Endodermal cell (in vitro differentiated cells): ENCODE results near the gene MBNL2. TPM values are rescaled to one million over a fixed set of nuclear protein-coding genes. Genes with fewer than 3 reads are reported as not detected.

Experiments used
- DNase-seq: peaks from one replicate; pipeline ENCODE4 v3.0.0-alpha.2; 2017
- H3K27ac ChIP-seq: 2 replicates; pipeline ENCODE4 v1.5.1; 2013; ENCODE audit warnings: mild to moderate bottlenecking, low read depth, low read length, moderate library complexity
- H3K27me3 ChIP-seq: 2 replicates; pipeline ENCODE4 v1.6.1; 2013; ENCODE audit warnings: mild to moderate bottlenecking, low read length, moderate library complexity; ENCODE audit not compliant: insufficient read depth, control insufficient read depth, poor library complexity, severe bottlenecking
- H3K36me3 ChIP-seq: 2 replicates; pipeline ENCODE4 v1.7.0; 2013; ENCODE audit warnings: mild to moderate bottlenecking, low read length, moderate library complexity; ENCODE audit not compliant: control insufficient read depth, insufficient read depth
- H3K4me1 ChIP-seq: one replicate; pipeline ENCODE4 v1.7.0; 2013; ENCODE audit warnings: low read length; ENCODE audit not compliant: control insufficient read depth, insufficient read depth
- H3K4me3 ChIP-seq: 2 replicates; pipeline ENCODE4 v1.5.1; 2013; ENCODE audit warnings: mild to moderate bottlenecking, low read length, moderate library complexity
- H3K9ac ChIP-seq: 2 replicates; pipeline ENCODE4 v1.6.1; 2013; ENCODE audit warnings: mild to moderate bottlenecking, low read length, moderate library complexity; ENCODE audit not compliant: poor library complexity, severe bottlenecking; ENCODE audit errors: extremely low read depth
- H3K9me3 ChIP-seq: 2 replicates; pipeline ENCODE4 v1.6.1; 2013; ENCODE audit warnings: mild to moderate bottlenecking, low read length, moderate library complexity; ENCODE audit not compliant: control insufficient read depth
- H3K27ac Mint-ChIP-seq: 2 replicates; pipeline ENCODE4 v1.8.0; 2020; ENCODE audit warnings: mixed read lengths
- H3K27me3 Mint-ChIP-seq: 2 replicates; pipeline ENCODE4 v1.8.0; 2021; ENCODE audit warnings: mild to moderate bottlenecking, mixed read lengths; ENCODE audit not compliant: insufficient read depth
- H3K36me3 Mint-ChIP-seq: 2 replicates; pipeline ENCODE4 v1.8.0; 2020; ENCODE audit warnings: low read depth, mixed read lengths
- H3K4me1 Mint-ChIP-seq: 2 replicates; pipeline ENCODE4 v1.8.0; 2020; ENCODE audit warnings: mixed read lengths
- H3K4me3 Mint-ChIP-seq: 2 replicates; pipeline ENCODE4 v1.8.0; 2020; ENCODE audit warnings: mild to moderate bottlenecking, moderate library complexity, mixed read lengths
- H3K9me3 Mint-ChIP-seq: 2 replicates; pipeline ENCODE4 v1.8.0; 2020; ENCODE audit warnings: mild to moderate bottlenecking, mixed read lengths
- CTCF ChIP-seq: fragments of 200-600 bp; sonication (generic); conservative IDR thresholded peaks from 2 replicates; pipeline ENCODE4 v1.5.0; 2021; ENCODE audit warnings: antibody characterized with exemption, mild to moderate bottlenecking
- WGBS, 2 experiments: methylation state at CpG; one replicate each; pipeline versions ENCODE4 v1.1.5 to v1.1.7; 2013; ENCODE audit warnings: missing lambda C conversion rate in 2 of 2, mixed read lengths in 1 of 2; ENCODE audit not compliant: insufficient coverage in 1 of 2, insufficient read length in 1 of 2; 5-methylcytosine and 5-hydroxymethylcytosine counted together
- total RNA-seq, 2 donors: library from RNA; stranded (reverse); fragmentation: NEBNext Ultra II Directional in 1 of 2; extraction: Animal tissue kit (Norgen Biotek cat#: 25700) in 1 of 2; gene quantifications; 2 replicates in 1 of 2; 3 replicates in 1 of 2; pipeline ENCODE4 v1.2.1, GENCODE V29; 2021

Gene MBNL2
- total RNA-seq, 2 donors from 2014 or later, result 1.7 to 3.3 TPM

- Histone ChIP-seq H3K27ac (no peak overlapping the region), H3K27me3 (no peaks in the 10 kb centered on the region), H3K9ac (no peak overlapping the region), H3K9me3 (no peaks in the 10 kb centered on the region), H3K4me3 (no peak overlapping the region), H3K4me1 (no peaks in the 10 kb centered on the region), H3K36me3 (no peaks in the 10 kb centered on the region)
- no peak for TF ChIP-seq CTCF
- H3K9me3 Mint-ChIP-seq, result no peaks in the 10 kb centered on the region
- peaks cover 47% of the 10 kb centered on the region for H3K27me3 Mint-ChIP-seq
- H3K27ac Mint-ChIP-seq, result no peak overlapping the region
- WGBS, 2 experiments, result 80% methylated on average over 2 of the region's 2 CpGs; no CpG with 5 or more reads in 1 of the 2 experiments
- H3K4me3 Mint-ChIP-seq, result no peak overlapping the region
- no peaks in the 10 kb centered on the region for H3K36me3 Mint-ChIP-seq
- DNase-seq, result no peak
- H3K4me1 Mint-ChIP-seq, result peaks cover 7% of the 10 kb centered on the region
Observed at GRCh38 chr13:97198753-97199152, 23.4 kb upstream of the MBNL2 start.

- Histone ChIP-seq H3K9me3 (no peaks in the 10 kb centered on the region), H3K4me1 (no peaks in the 10 kb centered on the region), H3K27ac (no peak overlapping the region), H3K4me3 (no peak overlapping the region), H3K36me3 (no peaks in the 10 kb centered on the region), H3K27me3 (no peaks in the 10 kb centered on the region), H3K9ac (no peak overlapping the region)
- WGBS, 2 experiments, result 97 to 100% methylated on average over 1 to 3 of the region's 3 CpGs
- no peaks in the 10 kb centered on the region for H3K36me3 Mint-ChIP-seq
- no peaks in the 10 kb centered on the region for H3K9me3 Mint-ChIP-seq
- no peak overlapping the region for H3K27ac Mint-ChIP-seq
- peaks cover 41% of the 10 kb centered on the region for H3K27me3 Mint-ChIP-seq
- H3K4me1 Mint-ChIP-seq, result peaks cover 5% of the 10 kb centered on the region
- TF ChIP-seq CTCF, result no peak
- DNase-seq, result no peak
- H3K4me3 Mint-ChIP-seq, result no peak overlapping the region
Observed at GRCh38 chr13:97199451-97199850, 22.7 kb upstream of the MBNL2 start.

GRCh38 chr13:97200081-97200942, 21.8 kb upstream of the MBNL2 start:
- Mint-ChIP-seq H3K4me1 (peaks cover 5% of the 10 kb centered on the region), H3K27ac (no peak overlapping the region), H3K9me3 (no peaks in the 10 kb centered on the region), H3K27me3 (peaks cover 33% of the 10 kb centered on the region), H3K4me3 (no peak overlapping the region), H3K36me3 (no peaks in the 10 kb centered on the region)
- no peaks in the 10 kb centered on the region for H3K27me3 ChIP-seq
- 98 to 100% methylated on average over 2 to 6 of the region's 6 CpGs for WGBS, 2 experiments
- no peak overlapping the region for H3K9ac ChIP-seq
- no peak overlapping the region for H3K27ac ChIP-seq
- H3K36me3 ChIP-seq, result no peaks in the 10 kb centered on the region
- no peak for TF ChIP-seq CTCF
- H3K4me1 ChIP-seq, result no peaks in the 10 kb centered on the region
- H3K4me3 ChIP-seq, result no peak overlapping the region
- no peaks in the 10 kb centered on the region for H3K9me3 ChIP-seq
- no peak for DNase-seq
